GM21737 (cell line): Measurements from ENCODE around the gene PAX2.
"Not testable (repeated sequence)": the region's sequence is repeated elsewhere in the genome, so short reads cannot be mapped to it uniquely, and the experiment has no call there.

Source experiments
- ATAC-seq: cut with Tn5 transposase; IDR thresholded peaks from one replicate; pipeline ENCODE4 v1.9.1; 2021; ENCODE audit warnings: mild to moderate bottlenecking, moderate library complexity; ENCODE audit not compliant: unreplicated experiment

Gene PAX2

DNA sequence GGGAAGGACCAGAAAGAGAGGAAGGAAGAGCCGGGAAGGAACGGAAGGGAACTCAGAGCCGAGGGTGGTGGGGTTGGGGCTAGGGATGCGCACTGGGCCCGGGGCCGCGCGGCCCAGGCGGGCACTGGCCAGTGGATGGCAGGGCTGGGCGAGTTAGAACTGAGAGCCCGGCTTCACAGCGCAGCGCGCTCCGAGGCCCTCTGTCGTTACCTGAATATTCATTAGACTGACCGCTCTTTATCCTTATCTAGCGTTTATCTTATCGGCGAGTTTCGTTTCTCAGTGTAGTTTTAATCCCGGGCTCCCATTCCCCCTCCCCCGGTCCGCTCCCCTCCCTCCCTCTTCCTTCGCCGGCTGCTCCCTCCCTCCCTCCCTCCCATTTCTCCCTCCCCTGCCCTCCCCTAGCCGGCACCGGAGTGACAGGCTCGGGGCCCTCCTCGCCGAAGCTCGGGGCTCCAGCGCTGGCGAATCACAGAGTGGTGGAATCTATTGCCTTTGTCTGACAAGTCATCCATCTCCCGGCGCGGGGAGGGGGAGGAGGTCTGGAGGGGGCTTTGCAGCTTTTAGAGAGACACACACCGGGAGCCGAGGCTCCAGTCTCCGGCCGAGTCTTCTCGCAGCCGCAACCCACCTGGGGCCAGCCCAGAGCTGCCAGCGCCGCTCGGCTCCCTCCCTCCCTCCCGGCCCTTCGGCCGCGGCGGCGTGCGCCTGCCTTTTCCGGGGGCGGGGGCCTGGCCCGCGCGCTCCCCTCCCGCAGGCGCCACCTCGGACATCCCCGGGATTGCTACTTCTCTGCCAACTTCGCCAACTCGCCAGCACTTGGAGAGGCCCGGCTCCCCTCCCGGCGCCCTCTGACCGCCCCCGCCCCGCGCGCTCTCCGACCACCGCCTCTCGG lies at the start of gene PAX2:
PAX2 (plus strand) TSS at position 596 of the 895 bp plus-strand sequence. CDS start 679 bp downstream, outside the sequence.
- no peak for ATAC-seq

GRCh38 chr10:100696477-100696901 lies 48.9 kb upstream of the PAX2 start:
- ATAC-seq, result no peak

- no peak for ATAC-seq
These were observed 48.3 kb upstream of the PAX2 start for GRCh38 chr10:100697070-100697469.

DNA sequence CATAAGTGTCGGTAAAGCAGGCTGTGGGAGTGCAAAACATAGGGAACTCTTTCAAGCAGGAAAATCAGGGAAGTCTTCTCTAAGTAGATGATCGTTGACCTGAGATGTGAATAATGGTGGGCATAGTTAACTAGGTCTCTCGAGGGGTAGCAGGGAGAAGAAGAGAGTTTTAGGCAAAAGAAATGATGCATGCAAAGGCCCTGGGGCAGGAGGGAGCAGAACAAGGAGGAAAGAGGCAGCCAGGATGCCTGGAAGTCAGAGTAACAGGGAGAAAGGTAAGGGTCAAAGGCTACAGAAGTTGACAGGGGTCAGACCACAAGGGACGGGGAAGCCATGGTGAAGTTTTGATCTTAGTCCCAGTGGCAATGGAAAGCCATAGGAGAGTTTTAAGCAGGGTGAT lies 47.8 kb upstream of the PAX2 start:
- no peak for ATAC-seq

GRCh38 chr10:100701704-100702103 lies 43.7 kb upstream of the PAX2 start:
- not testable (repeated sequence) for ATAC-seq

- ATAC-seq, result no peak
These were observed 40.2 kb upstream of the PAX2 start for GRCh38 chr10:100705139-100705538.

GRCh38 chr10:100707261-100707848 lies 38.0 kb upstream of the PAX2 start:
- no peak for ATAC-seq

DNA sequence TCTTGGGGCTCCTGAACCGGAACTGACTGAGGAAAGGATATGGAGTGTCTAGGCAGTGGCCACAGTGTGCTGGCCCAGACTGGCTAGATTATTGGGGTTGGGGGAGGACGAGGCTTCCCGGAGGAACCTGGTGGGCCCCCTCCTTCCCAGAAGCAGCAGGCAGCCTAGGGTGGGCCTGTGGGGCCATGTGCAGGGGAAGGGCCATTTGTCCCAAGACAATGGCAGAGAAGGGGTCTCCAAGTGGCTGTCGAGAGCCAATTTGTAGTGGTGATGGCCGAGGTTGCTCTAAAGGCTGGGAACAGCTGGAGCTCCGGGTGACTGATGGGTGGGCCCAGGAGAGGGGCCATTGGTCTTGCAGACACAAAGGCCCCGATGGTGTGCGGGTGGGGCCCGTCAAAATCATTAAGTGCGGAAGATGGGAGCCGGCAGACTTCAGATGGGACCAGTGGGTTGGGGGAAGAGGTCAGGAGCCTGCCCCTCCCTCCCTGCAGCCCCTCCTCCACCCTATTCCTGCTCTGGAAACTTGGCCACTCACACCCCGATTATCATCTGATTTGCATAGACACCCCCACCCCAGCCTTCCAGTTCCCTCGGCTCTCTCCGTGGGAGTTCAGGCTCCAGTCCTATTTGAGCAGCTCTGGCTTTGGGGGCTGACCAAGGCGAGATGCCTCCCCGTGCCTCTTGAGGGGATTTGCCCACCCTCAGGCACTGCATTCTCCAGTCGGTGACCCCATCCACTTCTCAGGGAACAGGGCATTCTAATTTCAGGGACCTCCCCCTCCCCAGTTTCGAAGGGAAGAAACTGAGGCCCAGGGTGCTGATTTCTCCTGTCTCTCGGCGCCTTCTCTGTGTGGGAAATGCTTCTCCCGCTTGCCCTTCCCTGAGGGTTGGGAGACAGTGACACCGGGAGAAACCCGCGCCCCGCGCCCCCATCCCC lies 36.0 kb upstream of the PAX2 start:
- no peak for ATAC-seq

DNA sequence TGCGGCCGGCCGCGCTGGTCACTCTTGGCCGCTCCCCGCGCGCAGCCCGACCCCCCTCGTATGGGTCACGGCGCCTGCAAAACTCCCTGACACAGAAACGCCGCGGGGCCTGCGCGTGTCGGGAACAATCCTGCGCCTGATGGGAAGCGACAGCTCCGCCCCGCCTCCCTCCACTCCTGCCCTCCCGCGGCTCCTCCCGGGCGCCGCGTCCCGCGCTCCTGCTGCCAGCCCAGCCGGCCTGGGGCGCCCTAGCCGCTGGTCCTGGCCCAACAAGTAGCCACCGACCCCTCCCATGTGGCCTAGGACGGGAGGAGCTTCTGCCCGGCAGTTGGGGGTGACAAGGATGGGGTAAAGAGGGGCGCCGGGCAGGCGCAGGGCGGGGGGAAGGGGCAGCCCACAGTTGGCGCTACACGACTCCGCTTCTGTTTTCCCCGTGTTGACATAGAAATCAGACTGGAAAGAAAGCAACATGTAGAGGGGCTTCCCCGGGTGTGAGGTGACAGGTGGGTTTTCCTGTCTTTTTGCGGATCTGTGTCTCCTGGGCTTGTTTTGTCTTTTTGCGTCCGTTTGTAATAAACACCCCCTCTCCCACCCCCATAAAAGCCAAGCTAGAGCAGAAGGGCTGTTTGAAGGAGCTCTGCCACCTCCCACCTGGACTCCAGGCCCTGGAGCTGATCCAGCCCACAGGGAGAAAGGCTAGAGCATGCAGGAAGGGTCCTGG lies 35.1 kb upstream of the PAX2 start:
- ATAC-seq, result no peak

GRCh38 chr10:100713049-100713858 lies 32.1 kb upstream of the PAX2 start:
- no peak for ATAC-seq

DNA sequence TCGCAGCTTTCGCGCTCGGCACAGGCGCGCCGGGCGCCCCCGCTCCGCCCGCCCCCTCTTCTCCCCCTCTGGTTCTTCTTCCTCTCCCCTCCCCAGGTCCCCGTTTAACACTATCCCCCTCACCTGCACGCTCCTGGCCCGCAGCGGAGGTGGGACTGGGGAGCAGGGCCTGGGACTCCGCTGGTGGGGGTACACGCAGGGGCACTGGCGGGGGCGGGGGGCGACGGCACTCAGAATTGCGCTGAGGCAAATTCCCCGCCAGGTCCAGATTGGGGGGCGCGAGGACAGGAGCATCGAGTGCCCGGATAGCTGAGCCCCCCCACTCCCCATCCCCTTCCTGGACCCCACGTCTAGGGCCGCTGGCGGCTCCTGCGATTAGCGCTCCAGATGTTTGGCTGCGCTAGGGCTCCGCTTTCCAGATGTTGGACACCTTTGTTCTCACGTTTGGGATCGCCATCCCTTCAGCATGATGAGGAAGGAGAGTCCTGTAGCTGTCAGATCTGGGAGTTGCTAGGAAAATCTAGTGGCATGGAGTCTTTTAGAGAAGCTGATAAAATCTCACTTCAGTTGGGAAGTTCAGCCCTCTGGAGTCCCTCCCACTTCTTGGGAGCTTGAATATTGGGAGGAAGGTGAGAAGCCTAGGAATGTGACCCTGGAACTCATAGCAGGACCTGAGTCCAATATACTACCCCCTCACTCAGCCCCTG lies 31.4 kb upstream of the PAX2 start:
- no peak for ATAC-seq

- ATAC-seq, result no peak
These were observed 30.8 kb upstream of the PAX2 start for GRCh38 chr10:100714566-100714950.

GRCh38 chr10:100715101-100715444 lies 30.3 kb upstream of the PAX2 start:
- ATAC-seq, result no peak

DNA sequence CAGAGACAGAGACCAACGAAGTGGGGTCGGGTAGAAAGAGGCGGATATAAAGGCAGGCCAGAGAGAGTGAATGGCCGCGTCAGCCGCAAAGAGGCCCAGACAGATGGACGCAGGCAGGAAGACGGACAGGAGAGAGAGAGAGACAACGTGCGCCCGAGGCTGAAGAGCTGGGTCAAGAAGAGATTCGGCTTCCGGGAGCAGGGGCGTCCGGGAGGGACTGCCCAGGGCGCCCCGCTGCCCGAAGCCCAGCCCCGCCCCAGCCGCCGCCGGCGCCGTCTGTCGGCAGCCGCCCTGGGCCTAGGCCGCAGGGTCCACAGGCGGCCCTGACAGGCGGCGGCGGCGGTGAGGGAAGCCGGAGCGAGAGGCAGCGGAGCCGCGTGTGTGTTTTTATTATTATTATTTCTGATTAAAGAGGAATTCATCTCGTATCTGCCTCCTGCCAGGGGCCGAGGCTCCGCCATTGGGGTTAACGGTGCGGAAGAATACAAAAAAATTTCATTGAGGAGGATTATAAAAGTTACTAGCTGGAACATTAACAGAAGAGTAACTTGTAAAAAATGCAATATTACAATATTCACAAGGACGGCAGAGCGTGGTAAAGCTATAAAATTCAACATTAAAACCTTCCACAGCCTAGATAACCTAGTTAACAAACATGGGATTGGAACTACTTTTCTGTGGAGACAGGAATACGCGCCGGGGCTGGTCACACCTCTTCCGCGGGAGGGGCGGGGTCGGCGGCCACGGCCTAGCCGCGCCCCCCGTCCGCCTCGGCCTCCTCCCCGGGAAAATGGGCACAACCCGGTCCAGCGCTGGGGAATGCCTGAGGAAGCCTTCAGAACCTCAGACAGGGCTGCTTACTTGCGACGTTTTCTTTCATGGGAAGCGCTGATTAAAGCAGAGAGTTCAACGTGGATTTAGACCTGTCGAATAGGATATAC lies 29.7 kb upstream of the PAX2 start:
- no peak for ATAC-seq

- no peak for ATAC-seq
These were observed 28.2 kb upstream of the PAX2 start for GRCh38 chr10:100717166-100717565.

DNA sequence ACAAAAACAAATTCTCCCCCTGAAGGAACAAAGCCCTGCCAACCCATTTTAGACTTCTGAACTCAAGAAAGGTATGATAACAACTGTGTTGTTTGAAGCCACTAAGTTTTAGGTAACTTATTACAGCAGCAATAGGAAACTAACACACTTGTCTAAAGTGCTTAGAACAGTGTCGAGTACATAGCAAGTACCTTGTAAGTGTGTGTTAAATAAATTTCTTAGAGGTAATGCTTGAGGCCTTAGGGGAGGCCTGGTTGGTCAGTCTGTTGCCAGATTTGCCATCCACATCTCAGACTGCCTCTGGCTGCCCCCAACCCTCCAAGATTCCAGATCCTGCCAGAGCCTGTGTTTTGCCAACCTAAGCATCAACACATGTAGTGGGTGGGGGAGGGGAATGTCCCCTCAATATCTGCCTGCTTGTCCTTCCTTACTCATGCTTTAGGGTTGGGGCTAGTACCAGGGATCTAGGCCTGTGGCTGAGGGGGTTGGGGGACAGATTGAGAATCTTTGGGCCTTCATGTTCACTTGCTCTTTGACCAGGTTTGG lies 27.1 kb upstream of the PAX2 start:
- no peak for ATAC-seq

DNA sequence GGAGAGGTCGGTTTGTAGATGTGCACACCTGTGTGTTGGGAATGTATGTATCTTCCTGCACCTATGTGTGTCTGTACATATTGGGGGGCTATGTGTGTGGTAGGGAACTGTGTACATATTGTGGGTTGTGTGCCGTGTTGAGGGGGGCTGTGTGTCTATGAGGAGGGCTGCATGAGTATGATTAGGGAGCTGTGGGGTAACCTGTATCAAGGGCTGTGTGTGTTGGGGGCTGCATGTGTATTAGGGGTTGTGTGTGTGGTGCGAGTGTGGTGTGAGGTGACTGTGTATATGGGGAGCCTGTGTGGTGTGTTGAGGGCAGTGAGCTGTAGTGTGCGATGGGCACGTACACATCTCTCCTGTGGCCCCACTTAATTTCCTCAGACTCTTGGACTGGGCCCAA lies 22.2 kb upstream of the PAX2 start:
- ATAC-seq, result no peak
